OCI-LY7 (cell line): ENCODE results near the gene OTUD3. TPM values are rescaled to one million over a fixed set of nuclear protein-coding genes. Genes with fewer than 3 reads are reported as not detected.

Experiments used
- BruUV-seq: library from RNA; stranded (reverse); fragments of 400-500 nt; replicated peaks from 2 replicates; lab custom pipeline; 2021; lab: Mats Ljungman, UMichigan
- CTCF ChIA-PET: fragments of 300-600 bp; sonication (Branson Sonifier 250); formaldehyde crosslinking; loops from one replicate; lab custom pipeline; 2022; ENCODE audit warnings: antibody characterized with exemption; ENCODE audit not compliant: unreplicated experiment; lab: Charles Lee
- POLR2A ChIA-PET: fragments of 300-600 bp; sonication (Branson Sonifier 250); formaldehyde crosslinking; loops from one replicate; lab custom pipeline; 2022; ENCODE audit warnings: antibody characterized with exemption; lab: Charles Lee
- DNase-seq: peaks from one replicate; pipeline ENCODE4 v3.0.0-alpha.2; 2015; ENCODE audit warnings: low spot score
- H2AFZ ChIP-seq: fragments of 200-600 bp; sonication (generic), shearing (Covaris generic); 2 replicates; pipeline ENCODE4 v1.6.1; 2014; ENCODE audit warnings: mild to moderate bottlenecking, antibody characterized with exemption, low read length, moderate library complexity
- H3K27ac ChIP-seq: fragments of 200-600 bp; sonication (generic); 2 replicates; pipeline ENCODE4 v1.5.1; 2014; ENCODE audit warnings: mixed run types, low read depth, mild to moderate bottlenecking, moderate library complexity, low read length, inconsistent platforms; ENCODE audit not compliant: poor library complexity, severe bottlenecking
- H3K36me3 ChIP-seq: fragments of 200-600 bp; sonication (generic); 2 replicates; pipeline ENCODE4 v1.6.1; 2014; ENCODE audit warnings: mild to moderate bottlenecking, antibody characterized with exemption, low read length, moderate library complexity, mixed read lengths; ENCODE audit not compliant: insufficient read depth
- H3K4me1 ChIP-seq: fragments of 200-600 bp; sonication (generic); 2 replicates; pipeline ENCODE4 v1.5.1; 2014; ENCODE audit warnings: mild to moderate bottlenecking, low read length; ENCODE audit not compliant: insufficient read depth, poor library complexity, severe bottlenecking
- H3K4me2 ChIP-seq: fragments of 200-600 bp; sonication (generic); 2 replicates; pipeline ENCODE4 v1.6.1; 2014; ENCODE audit warnings: mild to moderate bottlenecking, low read length
- H3K4me3 ChIP-seq: fragments of 200-600 bp; sonication (generic); 2 replicates; pipeline ENCODE4 v1.5.1; 2014; ENCODE audit warnings: mild to moderate bottlenecking, low read depth, low read length; ENCODE audit not compliant: poor library complexity, severe bottlenecking
- H3K79me2 ChIP-seq: fragments of 200-600 bp; sonication (generic); 2 replicates; pipeline ENCODE4 v1.6.1; 2016; ENCODE audit warnings: low read depth, mild to moderate bottlenecking, low read length, moderate library complexity, mixed read lengths; ENCODE audit not compliant: insufficient read depth
- H3K9me2 ChIP-seq: fragments of 200-600 bp; sonication (generic); 2 replicates; pipeline ENCODE4 v1.6.1; 2016; ENCODE audit warnings: mild to moderate bottlenecking, low read length, mixed read lengths; ENCODE audit not compliant: insufficient read depth
- H3K9me3 ChIP-seq: fragments of 200-600 bp; sonication (generic); 2 replicates; pipeline ENCODE4 v1.6.1; 2014; ENCODE audit warnings: mild to moderate bottlenecking, mixed run types, low read length, mixed read lengths
- H4K20me1 ChIP-seq: fragments of 200-600 bp; sonication (generic); 2 replicates; pipeline ENCODE4 v1.6.1; 2014; ENCODE audit warnings: mild to moderate bottlenecking, antibody characterized with exemption, low read length, moderate library complexity, mixed read lengths; ENCODE audit not compliant: insufficient read depth
- CTCF ChIP-seq: fragments of 200-600 bp; sonication (generic); conservative IDR thresholded peaks from 2 replicates; pipeline ENCODE4 v1.5.1; 2014; ENCODE audit warnings: mild to moderate bottlenecking, antibody characterized with exemption, low read length, moderate library complexity, mixed read lengths
- EZH2phosphoT487 ChIP-seq: fragments of 200-600 bp; sonication (generic); IDR thresholded peaks from 2 replicates; pipeline ENCODE4 v1.6.1; 2018; ENCODE audit warnings: low read depth, borderline replicate concordance, mild to moderate bottlenecking, mixed run types, antibody characterized with exemption, low read length, moderate library complexity, mixed read lengths
- intact Hi-C: fragments of 100-400 bp; cut with micrococcal nuclease; formaldehyde crosslinking; loops from one replicate; pipeline ENCODE4 v1.10.0; 2022; ENCODE audit not compliant: unreplicated experiment
- total RNA-seq, 2 experiments: library from RNA; depleted of rRNA in 1 of 2; stranded (reverse); fragments of >200 nt in 1 of 2; shearing (Covaris generic) in 1 of 2; gene quantifications; 2 replicates each; pipeline ENCODE4 v1.2.3, GENCODE V29; 2014 to 2022

The OTUD3 gene
- total RNA-seq, 2 experiments from 2014 or later, result 7.3 to 14.7 TPM

- intact Hi-C loops, result no loop called here
- TF ChIP-seq EZH2phosphoT487 (no peak), CTCF (no peak)
- no TSS peak for BruUV-seq
- Histone ChIP-seq H3K4me3 (no peak overlapping the region), H4K20me1 (no peaks in the 10 kb centered on the region), H3K36me3 (no peaks in the 10 kb centered on the region), H3K9me2 (no peaks in the 10 kb centered on the region), H3K79me2 (no peaks in the 10 kb centered on the region), H3K9me3 (no peaks in the 10 kb centered on the region), H3K4me1 (no peaks in the 10 kb centered on the region), H3K4me2 (no peak overlapping the region), H2AFZ (no peak overlapping the region), H3K27ac (no peak overlapping the region)
- DNase-seq, result no peak
- ChIA-PET POLR2A (interaction anchor here (0.7 kb wide), 1 partner anchor 121 kb away, joined by 4 read pairs; no protein-coding TSS in a partner anchor), CTCF (no interaction called here)
Observed at GRCh38 chr1:19920132-19920710, 38.0 kb downstream of the OTUD3 start.

- H3K9me2 ChIP-seq, result no peaks in the 10 kb centered on the region
- no peaks in the 10 kb centered on the region for H3K79me2 ChIP-seq
- ChIA-PET POLR2A (no interaction called here), CTCF (no interaction called here)
- no peaks in the 10 kb centered on the region for H4K20me1 ChIP-seq
- no TSS peak for BruUV-seq
- H3K4me3 ChIP-seq, result no peak overlapping the region
- H3K27ac ChIP-seq, result no peak overlapping the region
- no peak overlapping the region for H3K4me2 ChIP-seq
- no peaks in the 10 kb centered on the region for H3K9me3 ChIP-seq
- H3K4me1 ChIP-seq, result no peaks in the 10 kb centered on the region
- intact Hi-C loops, result no loop called here
- DNase-seq, result no peak
- no peak for TF ChIP-seq CTCF
- no peak for TF ChIP-seq EZH2phosphoT487
- H2AFZ ChIP-seq, result no peak overlapping the region
- H3K36me3 ChIP-seq, result no peaks in the 10 kb centered on the region
Observed at GRCh38 chr1:19921310-19921709, 39.1 kb downstream of the OTUD3 start.

GRCh38 chr1:19922015-19922688 lies 40.0 kb downstream of the OTUD3 start:
- Histone ChIP-seq H2AFZ (no peak overlapping the region), H3K4me3 (no peak overlapping the region), H3K4me1 (no peaks in the 10 kb centered on the region), H3K9me2 (no peaks in the 10 kb centered on the region), H3K4me2 (no peak overlapping the region), H3K9me3 (no peaks in the 10 kb centered on the region), H3K36me3 (no peaks in the 10 kb centered on the region), H3K79me2 (no peaks in the 10 kb centered on the region), H3K27ac (no peak overlapping the region), H4K20me1 (no peaks in the 10 kb centered on the region)
- POLR2A ChIA-PET, result no interaction called here
- TF ChIP-seq CTCF (no peak), EZH2phosphoT487 (no peak)
- CTCF ChIA-PET, result no interaction called here
- DNase-seq, result no peak
- BruUV-seq, result no TSS peak
- intact Hi-C loops, result no loop called here
